COLO668 (cell line): Measurements from ENCODE around the gene UBE2U.

Experiments
- DNase-seq: peaks from one replicate; lab custom pipeline; 2025; ENCODE audit not compliant: unreplicated experiment; lab: John Stamatoyannopoulos, UW

Gene UBE2U

GRCh38 chr1:64203420-64203819, at the start of gene UBE2U:
Gene UBE2U, plus strand, starts transcription at chr1:64203623. Its CDS starts 428 bp downstream, at chr1:64204051.
- DNase-seq, result no peak

GRCh38 chr1:64155278-64155677, 48.1 kb upstream of the UBE2U start:
- no peak for DNase-seq

GRCh38 chr1:64161357-64161941, 42.0 kb upstream of the UBE2U start:
- DNase-seq, result no peak

- DNase-seq, result no peak
Observed at GRCh38 chr1:64162151-64162550, 41.3 kb upstream of the UBE2U start.

GRCh38 chr1:64162804-64163203, 40.6 kb upstream of the UBE2U start:
- DNase-seq, result no peak

GRCh38 chr1:64163431-64163830, 40.0 kb upstream of the UBE2U start:
- DNase-seq, result no peak

GRCh38 chr1:64163970-64164369, 39.5 kb upstream of the UBE2U start:
- DNase-seq, result no peak

- DNase-seq, result no peak
Observed at GRCh38 chr1:64166629-64167028, 36.8 kb upstream of the UBE2U start.

- no peak for DNase-seq
Observed at GRCh38 chr1:64167176-64167575, 36.2 kb upstream of the UBE2U start.

GRCh38 chr1:64171246-64171645, 32.2 kb upstream of the UBE2U start:
- DNase-seq, result no peak

- no peak for DNase-seq
Observed at GRCh38 chr1:64171797-64172281, 31.6 kb upstream of the UBE2U start.

GRCh38 chr1:64172458-64172983, 30.9 kb upstream of the UBE2U start:
- peak; percentile 37 for DNase-seq

- DNase-seq, result no peak
Observed at GRCh38 chr1:64173336-64173940, 30.0 kb upstream of the UBE2U start.

- DNase-seq, result no peak
Observed at GRCh38 chr1:64175639-64176038, 27.8 kb upstream of the UBE2U start.

GRCh38 chr1:64176659-64177058, 26.8 kb upstream of the UBE2U start:
- no peak for DNase-seq

GRCh38 chr1:64179588-64179987, 23.8 kb upstream of the UBE2U start:
- no peak for DNase-seq

GRCh38 chr1:64182207-64182606, 21.2 kb upstream of the UBE2U start:
- DNase-seq, result no peak

- peak; percentile 92 for DNase-seq
Observed at GRCh38 chr1:64183395-64184002, 19.9 kb upstream of the UBE2U start.

GRCh38 chr1:64184003-64184440, 19.4 kb upstream of the UBE2U start:
- peak; percentile 45 for DNase-seq

- no peak for DNase-seq
Observed at GRCh38 chr1:64186138-64186897, 17.1 kb upstream of the UBE2U start.

GRCh38 chr1:64186898-64187280, 16.5 kb upstream of the UBE2U start:
- no peak for DNase-seq
